OCI-LY7 (cell line): Measurements from ENCODE around the gene C16orf82. TPM values are rescaled to one million over a fixed set of nuclear protein-coding genes. Genes with fewer than 3 reads are reported as not detected.

ENCODE experiments used
- BruUV-seq: library from RNA; stranded (reverse); fragments of 400-500 nt; replicated peaks from 2 replicates; lab custom pipeline; 2021; lab: Mats Ljungman, UMichigan
- CTCF ChIA-PET: fragments of 300-600 bp; sonication (Branson Sonifier 250); formaldehyde crosslinking; loops from one replicate; lab custom pipeline; 2022; ENCODE audit warnings: antibody characterized with exemption; ENCODE audit not compliant: unreplicated experiment; lab: Charles Lee
- POLR2A ChIA-PET: fragments of 300-600 bp; sonication (Branson Sonifier 250); formaldehyde crosslinking; loops from one replicate; lab custom pipeline; 2022; ENCODE audit warnings: antibody characterized with exemption; lab: Charles Lee
- DNase-seq: peaks from one replicate; pipeline ENCODE4 v3.0.0-alpha.2; 2015; ENCODE audit warnings: low spot score
- H2AFZ ChIP-seq: fragments of 200-600 bp; sonication (generic), shearing (Covaris generic); 2 replicates; pipeline ENCODE4 v1.6.1; 2014; ENCODE audit warnings: mild to moderate bottlenecking, antibody characterized with exemption, low read length, moderate library complexity
- H3K27ac ChIP-seq: fragments of 200-600 bp; sonication (generic); 2 replicates; pipeline ENCODE4 v1.5.1; 2014; ENCODE audit warnings: mixed run types, low read depth, mild to moderate bottlenecking, moderate library complexity, low read length, inconsistent platforms; ENCODE audit not compliant: poor library complexity, severe bottlenecking
- H3K36me3 ChIP-seq: fragments of 200-600 bp; sonication (generic); 2 replicates; pipeline ENCODE4 v1.6.1; 2014; ENCODE audit warnings: mild to moderate bottlenecking, antibody characterized with exemption, low read length, moderate library complexity, mixed read lengths; ENCODE audit not compliant: insufficient read depth
- H3K4me1 ChIP-seq: fragments of 200-600 bp; sonication (generic); 2 replicates; pipeline ENCODE4 v1.5.1; 2014; ENCODE audit warnings: mild to moderate bottlenecking, low read length; ENCODE audit not compliant: insufficient read depth, poor library complexity, severe bottlenecking
- H3K4me2 ChIP-seq: fragments of 200-600 bp; sonication (generic); 2 replicates; pipeline ENCODE4 v1.6.1; 2014; ENCODE audit warnings: mild to moderate bottlenecking, low read length
- H3K4me3 ChIP-seq: fragments of 200-600 bp; sonication (generic); 2 replicates; pipeline ENCODE4 v1.5.1; 2014; ENCODE audit warnings: mild to moderate bottlenecking, low read depth, low read length; ENCODE audit not compliant: poor library complexity, severe bottlenecking
- H3K79me2 ChIP-seq: fragments of 200-600 bp; sonication (generic); 2 replicates; pipeline ENCODE4 v1.6.1; 2016; ENCODE audit warnings: low read depth, mild to moderate bottlenecking, low read length, moderate library complexity, mixed read lengths; ENCODE audit not compliant: insufficient read depth
- H3K9me2 ChIP-seq: fragments of 200-600 bp; sonication (generic); 2 replicates; pipeline ENCODE4 v1.6.1; 2016; ENCODE audit warnings: mild to moderate bottlenecking, low read length, mixed read lengths; ENCODE audit not compliant: insufficient read depth
- H3K9me3 ChIP-seq: fragments of 200-600 bp; sonication (generic); 2 replicates; pipeline ENCODE4 v1.6.1; 2014; ENCODE audit warnings: mild to moderate bottlenecking, mixed run types, low read length, mixed read lengths
- H4K20me1 ChIP-seq: fragments of 200-600 bp; sonication (generic); 2 replicates; pipeline ENCODE4 v1.6.1; 2014; ENCODE audit warnings: mild to moderate bottlenecking, antibody characterized with exemption, low read length, moderate library complexity, mixed read lengths; ENCODE audit not compliant: insufficient read depth
- CTCF ChIP-seq: fragments of 200-600 bp; sonication (generic); conservative IDR thresholded peaks from 2 replicates; pipeline ENCODE4 v1.5.1; 2014; ENCODE audit warnings: mild to moderate bottlenecking, antibody characterized with exemption, low read length, moderate library complexity, mixed read lengths
- EZH2phosphoT487 ChIP-seq: fragments of 200-600 bp; sonication (generic); IDR thresholded peaks from 2 replicates; pipeline ENCODE4 v1.6.1; 2018; ENCODE audit warnings: low read depth, borderline replicate concordance, mild to moderate bottlenecking, mixed run types, antibody characterized with exemption, low read length, moderate library complexity, mixed read lengths
- intact Hi-C: fragments of 100-400 bp; cut with micrococcal nuclease; formaldehyde crosslinking; loops from one replicate; pipeline ENCODE4 v1.10.0; 2022; ENCODE audit not compliant: unreplicated experiment
- total RNA-seq, 2 experiments: library from RNA; depleted of rRNA in 1 of 2; stranded (reverse); fragments of >200 nt in 1 of 2; shearing (Covaris generic) in 1 of 2; gene quantifications; 2 replicates each; pipeline ENCODE4 v1.2.3, GENCODE V29; 2014 to 2022

Gene C16orf82
- total RNA-seq, 2 experiments from 2014 or later: not detected

GRCh38 chr16:27052007-27052406 is 14.7 kb upstream of the C16orf82 start:
- no peaks in the 10 kb centered on the region for H3K9me2 ChIP-seq

GRCh38 chr16:27053996-27054395 is 12.7 kb upstream of the C16orf82 start:
- Histone ChIP-seq H3K4me3 (no peak overlapping the region), H3K27ac (no peak overlapping the region), H2AFZ (no peak overlapping the region), H3K4me1 (no peaks in the 10 kb centered on the region), H3K79me2 (no peaks in the 10 kb centered on the region), H3K36me3 (no peaks in the 10 kb centered on the region), H4K20me1 (no peaks in the 10 kb centered on the region), H3K9me3 (no peaks in the 10 kb centered on the region), H3K9me2 (no peaks in the 10 kb centered on the region), H3K4me2 (no peak overlapping the region)
- TF ChIP-seq CTCF: no peak
- TF ChIP-seq EZH2phosphoT487: no peak
- CTCF ChIA-PET: no interaction called here
- intact Hi-C loops: no loop called here
- no TSS peak for BruUV-seq
- POLR2A ChIA-PET: no interaction called here
- no peak for DNase-seq

More at GRCh38 chr16:27052007-27052406, 14.7 kb upstream of the C16orf82 start:
- no peak overlapping the region for H3K4me2 ChIP-seq
- intact Hi-C loops: no loop called here
- H3K79me2 ChIP-seq: no peaks in the 10 kb centered on the region
- H3K4me1 ChIP-seq: no peaks in the 10 kb centered on the region
- TF ChIP-seq EZH2phosphoT487 (no peak), CTCF (no peak)
- ChIA-PET POLR2A (no interaction called here), CTCF (no interaction called here)
- no peaks in the 10 kb centered on the region for H3K9me3 ChIP-seq
- BruUV-seq: no TSS peak
- DNase-seq: no peak
- no peaks in the 10 kb centered on the region for H4K20me1 ChIP-seq
- no peak overlapping the region for H3K4me3 ChIP-seq
- no peak overlapping the region for H3K27ac ChIP-seq
- H3K36me3 ChIP-seq: no peaks in the 10 kb centered on the region
- no peak overlapping the region for H2AFZ ChIP-seq

GRCh38 chr16:27058299-27058698 is 8.4 kb upstream of the C16orf82 start:
- Histone ChIP-seq H3K4me2 (no peak overlapping the region), H2AFZ (no peak overlapping the region), H3K27ac (no peak overlapping the region), H3K79me2 (no peaks in the 10 kb centered on the region), H4K20me1 (no peaks in the 10 kb centered on the region), H3K9me3 (no peaks in the 10 kb centered on the region), H3K4me3 (no peak overlapping the region), H3K36me3 (no peaks in the 10 kb centered on the region), H3K4me1 (no peaks in the 10 kb centered on the region), H3K9me2 (no peaks in the 10 kb centered on the region)
- POLR2A ChIA-PET: no interaction called here
- DNase-seq: no peak
- TF ChIP-seq EZH2phosphoT487: no peak
- TF ChIP-seq CTCF: no peak
- BruUV-seq: no TSS peak
- intact Hi-C loops: no loop called here
- CTCF ChIA-PET: no interaction called here
